Activated CD8-positive, alpha-beta memory T cell treated with anti-CD3 and anti-CD28 coated beads, Interleukin-2, amount 50 U/mL, for 4 hours (primary cell): ENCODE results near the gene USF3.

Experiments used
- DNase-seq: peaks from one replicate; pipeline ENCODE4 v3.0.0-alpha.2; 2020

Gene USF3

GRCh38 chr3:113606539-113607218, 89.8 kb downstream of the USF3 start:
- DNase-seq = peak; percentile 15

GRCh38 chr3:113602836-113603235, 93.6 kb downstream of the USF3 start:
- no peak for DNase-seq

DNA sequence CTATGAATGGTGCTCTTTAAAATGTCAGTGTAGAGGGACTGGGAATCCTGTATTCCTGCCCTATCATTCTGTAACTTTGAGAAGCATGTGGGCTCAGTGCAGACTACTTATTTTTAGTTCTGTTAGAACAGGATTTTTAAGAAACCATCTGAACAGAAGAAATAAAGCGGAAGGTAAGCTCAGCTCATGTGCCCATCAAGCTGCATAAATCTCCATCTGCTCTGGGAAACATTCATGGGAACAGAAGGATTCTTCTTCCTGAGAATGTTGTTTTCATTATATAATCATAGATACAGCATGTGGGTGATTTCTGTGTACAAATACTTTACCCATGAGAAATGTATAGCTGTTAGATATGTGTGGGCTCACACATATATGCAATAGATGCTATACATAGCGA, 94.2 kb downstream of the USF3 start:
- DNase-seq = no peak

DNA sequence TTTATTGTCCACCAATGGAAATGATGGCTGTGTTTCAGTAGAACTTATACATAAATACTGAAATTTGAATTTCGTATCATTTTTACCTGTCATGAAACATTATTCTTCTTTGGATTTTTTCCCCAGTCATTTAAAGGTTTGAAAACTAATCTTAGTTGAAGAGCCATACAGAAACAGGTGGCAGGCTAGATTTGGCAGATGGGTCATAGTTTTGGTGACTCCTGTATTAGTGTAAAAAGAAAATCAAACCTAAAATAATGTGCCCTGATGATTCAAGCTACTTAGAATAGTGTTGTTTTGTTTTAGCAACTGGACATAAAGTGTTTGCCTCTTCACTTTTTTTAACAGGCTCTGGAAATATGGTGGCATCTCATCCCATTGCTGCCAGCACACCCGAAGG, 95.2 kb downstream of the USF3 start:
- no peak for DNase-seq

- no peak for DNase-seq
Measured at GRCh38 chr3:113600418-113601182, 95.8 kb downstream of the USF3 start.
